SK-N-MC (cell line): ENCODE measurements around the gene TMEM106C.

Experiments used
- EZH2 ChIP-seq: fragments of 200-600 bp; sonication (generic); IDR thresholded peaks from one replicate; pipeline ENCODE4 v1.6.1; 2017; ENCODE audit warnings: antibody characterized with exemption
- FOXP2 ChIP-seq: optimal IDR thresholded peaks from 2 replicates; pipeline ENCODE3; 2011; ENCODE audit warnings: mild to moderate bottlenecking, moderate library complexity; ENCODE audit not compliant: insufficient read depth; ENCODE audit errors: extremely low read length, control extremely low read depth
- POLR2AphosphoS5 ChIP-seq: IDR thresholded peaks from 2 replicates; pipeline ENCODE4 v1.6.1; 2012; ENCODE audit warnings: mild to moderate bottlenecking, low read depth, low read length, borderline replicate concordance

DNA sequence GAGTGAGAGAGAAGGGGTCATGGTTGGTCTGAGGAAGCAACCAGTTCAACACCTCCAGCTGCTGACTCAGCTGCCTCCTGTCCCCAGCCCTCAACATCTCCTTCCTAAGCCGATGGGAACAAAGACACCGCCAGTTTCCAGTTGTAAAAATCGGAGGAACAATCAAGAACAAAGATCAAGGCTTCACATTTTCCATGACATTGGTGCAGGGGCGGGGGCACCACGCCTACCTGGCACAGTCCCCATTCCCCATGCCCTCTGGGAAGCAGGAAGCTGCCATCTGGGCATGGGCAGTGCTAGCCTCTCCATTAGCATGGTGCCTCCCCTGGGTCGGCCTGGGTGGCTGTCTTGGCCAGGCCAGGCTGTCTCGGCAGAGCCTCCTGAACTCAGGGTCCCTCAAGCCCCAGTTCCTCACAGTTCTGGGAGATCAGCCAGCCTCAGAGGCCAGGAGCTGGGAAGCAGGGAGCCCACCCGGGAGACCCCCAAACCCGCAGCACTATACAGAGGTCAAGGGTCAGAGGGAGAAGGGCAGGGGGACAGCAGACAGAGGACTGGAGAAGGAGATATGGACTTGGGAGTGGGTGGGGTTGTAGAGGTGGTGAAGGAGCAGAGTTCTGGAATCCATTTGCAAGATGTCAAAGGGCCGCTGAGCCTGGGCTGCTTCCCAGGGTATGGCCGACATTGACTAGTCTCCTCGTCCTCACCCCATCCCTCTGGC lies 19.6 kb upstream of the TMEM106C start:
- TF ChIP-seq POLR2AphosphoS5 (no peak), EZH2 (no peak), FOXP2 (no peak)
